Gastroesophageal sphincter (tissue), 3 donors: ENCODE measurements around the gene KRT32.

Source experiments
- CTCF ChIP-seq, 4 experiments: fragments of 200-600 bp in 2 of 4; fragments of 450-650 bp in 2 of 4; sonication (generic) in 1 of 4; IDR thresholded peaks; one replicate each; pipeline ENCODE4 v1.5.1; 2017 to 2019; ENCODE audit warnings: antibody characterized with exemption in 4 of 4, mild to moderate bottlenecking in 2 of 4, moderate library complexity in 2 of 4
- POLR2A ChIP-seq, 2 donors: fragments of 450-650 bp; IDR thresholded peaks; one replicate each; pipeline ENCODE4 v1.6.1; 2017; ENCODE audit warnings: antibody characterized with exemption in 2 of 2, mild to moderate bottlenecking in 2 of 2, moderate library complexity in 1 of 2
- POLR2AphosphoS5 ChIP-seq: sonication (generic); formaldehyde crosslinking; IDR thresholded peaks from one replicate; pipeline ENCODE4 v1.6.1; 2017; ENCODE audit warnings: antibody characterized with exemption

GRCh38 chr17:41505809-41506767 lies 38.9 kb upstream of the KRT32 start:
- TF ChIP-seq CTCF (IDR thresholded peaks at IDR 0.05) (no peak), POLR2A (IDR thresholded peaks at IDR 0.05) (no peak), POLR2AphosphoS5 (no peak)
